Fibroblast of pulmonary artery (primary cell): ENCODE results near the gene ZNF486.
"Not testable (repeated sequence)": the region's sequence is repeated elsewhere in the genome, so short reads cannot be mapped to it uniquely, and the experiment has no call there.

Source experiments
- DNase-seq: peaks from one replicate; pipeline ENCODE4 v3.0.0-alpha.2; 2010; ENCODE audit warnings: low read depth
- H3K4me3 ChIP-seq: replicated peaks from 2 replicates; pipeline ENCODE4 v1.5.1; 2011; ENCODE audit warnings: low read depth, mild to moderate bottlenecking, control low read depth, low read length, moderate library complexity
- TF ChIP-seq, protein P1 (sequence below): IDR thresholded peaks from 2 replicates; pipeline ENCODE4 v1.5.1; 2011; ENCODE audit warnings: mild to moderate bottlenecking, control low read depth, low read length, inconsistent platforms; ENCODE audit errors: missing control alignments

ZNF486 gene

DNA sequence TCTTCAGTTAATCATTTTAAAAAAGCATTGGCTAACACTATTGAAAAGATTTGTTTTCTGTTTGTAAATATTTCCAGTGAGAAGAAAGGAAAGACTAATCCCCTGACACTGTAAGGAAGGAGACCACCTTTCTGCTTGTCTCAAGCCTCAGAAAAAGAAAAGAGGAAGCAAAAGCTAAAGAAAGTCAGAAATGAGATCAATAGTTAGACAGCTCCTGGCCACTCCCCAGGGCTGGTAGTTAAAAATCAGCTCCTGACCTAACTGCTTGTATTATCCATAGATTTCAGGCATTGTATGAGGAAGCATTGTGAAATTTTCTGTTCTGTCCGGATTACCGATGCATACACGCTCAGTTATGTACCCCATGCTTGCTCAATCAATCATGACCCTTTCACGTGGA is 76.6 kb downstream of the ZNF486 start:
- DNase-seq, result no peak
- TF ChIP-seq, protein P1, sequence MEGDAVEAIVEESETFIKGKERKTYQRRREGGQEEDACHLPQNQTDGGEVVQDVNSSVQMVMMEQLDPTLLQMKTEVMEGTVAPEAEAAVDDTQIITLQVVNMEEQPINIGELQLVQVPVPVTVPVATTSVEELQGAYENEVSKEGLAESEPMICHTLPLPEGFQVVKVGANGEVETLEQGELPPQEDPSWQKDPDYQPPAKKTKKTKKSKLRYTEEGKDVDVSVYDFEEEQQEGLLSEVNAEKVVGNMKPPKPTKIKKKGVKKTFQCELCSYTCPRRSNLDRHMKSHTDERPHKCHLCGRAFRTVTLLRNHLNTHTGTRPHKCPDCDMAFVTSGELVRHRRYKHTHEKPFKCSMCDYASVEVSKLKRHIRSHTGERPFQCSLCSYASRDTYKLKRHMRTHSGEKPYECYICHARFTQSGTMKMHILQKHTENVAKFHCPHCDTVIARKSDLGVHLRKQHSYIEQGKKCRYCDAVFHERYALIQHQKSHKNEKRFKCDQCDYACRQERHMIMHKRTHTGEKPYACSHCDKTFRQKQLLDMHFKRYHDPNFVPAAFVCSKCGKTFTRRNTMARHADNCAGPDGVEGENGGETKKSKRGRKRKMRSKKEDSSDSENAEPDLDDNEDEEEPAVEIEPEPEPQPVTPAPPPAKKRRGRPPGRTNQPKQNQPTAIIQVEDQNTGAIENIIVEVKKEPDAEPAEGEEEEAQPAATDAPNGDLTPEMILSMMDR, result no peak
- H3K4me3 ChIP-seq, result no peak overlapping the region

DNA sequence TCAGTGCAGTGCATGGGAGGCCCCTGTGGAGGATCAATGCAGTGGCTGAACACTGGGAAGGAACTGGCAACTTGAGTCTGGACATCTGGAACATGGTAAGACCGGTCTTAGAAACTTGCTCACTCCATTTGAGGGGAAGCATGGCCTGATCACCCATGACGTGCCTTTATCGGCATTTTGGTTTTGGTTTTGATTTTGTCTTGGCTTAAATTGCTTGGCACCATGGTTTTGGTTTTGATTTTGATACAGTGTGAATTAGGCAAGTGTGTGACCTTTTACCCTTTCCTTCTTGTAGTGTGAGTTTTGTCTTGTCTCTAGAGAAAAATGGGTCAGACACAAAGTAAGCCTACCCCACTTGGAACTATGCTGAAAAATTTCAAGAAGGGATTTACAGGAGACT is 77.3 kb downstream of the ZNF486 start:
- TF ChIP-seq, protein P1, result no peak
- H3K4me3 ChIP-seq, result no peak overlapping the region
- DNase-seq, result no peak

DNA sequence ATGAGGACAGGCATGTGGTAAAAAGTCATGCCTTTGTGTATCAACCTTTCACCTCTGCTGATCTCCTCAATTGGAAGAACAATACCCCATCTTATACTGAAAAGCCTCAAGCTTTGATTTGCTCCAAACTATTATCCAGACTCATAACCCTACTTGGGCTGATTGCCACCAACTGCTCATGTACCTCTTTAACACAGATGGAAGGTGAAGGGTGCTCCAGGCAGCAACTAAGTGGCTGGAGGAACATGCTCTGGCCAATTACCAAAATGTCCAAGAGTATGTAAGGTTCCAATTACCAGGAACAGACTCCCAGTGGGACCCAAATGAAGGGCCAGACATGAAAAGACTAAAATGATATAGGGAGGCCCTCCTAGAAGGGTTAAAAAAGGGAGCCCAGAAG is 78.3 kb downstream of the ZNF486 start:
- DNase-seq, result no peak
- TF ChIP-seq, protein P1, result no peak
- H3K4me3 ChIP-seq, result no peak overlapping the region

DNA sequence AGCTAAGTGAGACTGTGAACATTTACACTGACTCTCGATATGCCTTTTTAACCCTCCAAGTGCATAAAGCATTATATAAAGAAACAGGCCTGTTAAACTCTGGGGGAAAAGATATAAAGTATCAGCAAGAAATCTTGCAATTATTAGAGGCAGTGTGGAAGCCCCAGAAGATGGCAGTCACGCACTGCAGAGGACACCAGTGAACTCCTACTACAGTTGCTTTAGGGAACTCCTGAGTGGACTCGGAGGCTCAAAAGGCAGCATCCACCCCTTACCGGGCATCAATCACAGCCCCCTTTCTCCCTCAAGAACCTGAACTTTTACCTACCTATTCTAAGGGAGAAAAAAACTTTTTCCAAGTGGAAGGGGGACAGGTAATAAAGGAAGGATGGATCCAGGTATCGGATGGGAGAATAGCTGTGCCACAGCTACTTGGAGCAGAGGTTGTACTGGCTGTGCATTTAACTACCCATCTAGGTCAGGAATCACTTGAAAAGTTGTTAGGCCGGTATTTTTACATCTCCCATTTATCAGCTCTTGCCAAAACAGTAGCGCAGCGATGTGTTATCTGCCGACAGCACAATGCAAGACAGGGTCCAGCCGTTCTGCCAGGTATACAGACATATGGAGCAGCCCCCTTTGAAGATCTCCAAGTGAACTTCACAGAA is 80.1 kb downstream of the ZNF486 start:
- no peak overlapping the region for H3K4me3 ChIP-seq
- peak; percentile 18 for DNase-seq
- TF ChIP-seq, protein P1, result peak; percentile 29

DNA sequence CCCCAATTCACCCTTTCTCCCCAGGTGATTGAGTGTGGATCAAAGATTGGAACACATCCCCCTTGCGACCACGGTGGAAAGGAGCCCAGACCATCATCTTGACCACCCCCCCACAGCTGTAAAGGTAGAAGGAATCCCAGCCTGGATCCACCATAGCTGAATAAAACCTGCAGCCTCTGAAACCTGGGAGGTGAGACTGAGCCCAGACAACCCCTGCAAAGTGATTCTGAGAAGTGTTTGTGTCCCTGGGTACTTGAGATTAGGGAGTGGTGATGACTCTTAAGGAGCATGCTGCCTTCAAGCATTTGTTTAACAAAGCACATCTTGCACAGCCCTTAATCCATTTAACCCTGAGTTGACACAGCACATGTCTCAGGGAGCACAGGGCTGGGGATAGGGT is 81.2 kb downstream of the ZNF486 start:
- not testable (repeated sequence) for DNase-seq, H3K4me3 ChIP-seq
